GM12878 (cell line): ENCODE data around the gene RNF112. TPM values are rescaled to one million over a fixed set of nuclear protein-coding genes. Genes with fewer than 3 reads are reported as not detected.

ENCODE experiments used
- ATAC-seq: fragments of 200-7000 bp; cut with Tn5 transposase; 3 replicates; pipeline ENCODE4 v1.9.1; 2020; ENCODE audit warnings: mild to moderate bottlenecking, moderate library complexity
- BruUV-seq: library from RNA; stranded (reverse); fragments of 400-500 nt; replicated peaks from 2 replicates; lab custom pipeline; 2021; lab: Mats Ljungman, UMichigan
- CTCF ChIA-PET: fragments of 300-600 bp; sonication (Branson Sonifier 250); formaldehyde crosslinking; extraction: SDS; loops from one replicate; lab custom pipeline; 2021; ENCODE audit warnings: inconsistent platforms; lab: Yijun Ruan, JAX
- POLR2A ChIA-PET: fragments of 350-600 bp; formaldehyde crosslinking; extraction: SDS; loops from one replicate; lab custom pipeline; 2021; ENCODE audit warnings: inconsistent platforms; lab: Charles Lee
- RAD21 ChIA-PET: fragments of 300-600 bp; sonication (Branson Sonifier 250); formaldehyde crosslinking; loops from one replicate; lab custom pipeline; 2023; ENCODE audit warnings: antibody characterized with exemption; ENCODE audit not compliant: unreplicated experiment; lab: Charles Lee
- SMC1A ChIA-PET: fragments of 300-600 bp; sonication (Branson Sonifier 250); formaldehyde crosslinking; loops from one replicate; lab custom pipeline; 2023; ENCODE audit not compliant: unreplicated experiment, uncharacterized antibody; lab: Charles Lee
- DNase-seq: peaks from one replicate; pipeline ENCODE4 v3.0.0-alpha.2; 2011; ENCODE audit warnings: low read depth, low spot score
- FAIRE-seq: peaks from 3 replicates; lab custom pipeline; 2011; peaks lifted over from hg19 to GRCh38; lab: Jason Lieb, UNC
- H2AFZ ChIP-seq: 2 replicates; pipeline ENCODE4 v1.6.0; 2011; ENCODE audit warnings: low read depth, low read length, control low read depth; ENCODE audit not compliant: control insufficient read depth
- H3K27ac ChIP-seq: 2 replicates; pipeline ENCODE4 v1.5.1; 2011; ENCODE audit warnings: control low read depth; ENCODE audit not compliant: control insufficient read depth, insufficient read depth
- H3K27me3 ChIP-seq, 2 experiments: replicated peaks in 1 of 2; 2 replicates each; pipeline versions ENCODE4 v1.6.0 to v1.6.1; 2011; ENCODE audit warnings: low read length in 1 of 2; ENCODE audit not compliant: control insufficient read depth in 2 of 2, insufficient read depth in 2 of 2
- H3K36me3 ChIP-seq, 2 experiments: 2 replicates each; pipeline ENCODE4 v1.5.1; 2011; ENCODE audit warnings: low read length in 1 of 2; ENCODE audit not compliant: control insufficient read depth in 2 of 2, insufficient read depth in 2 of 2
- H3K4me1 ChIP-seq: 2 replicates; pipeline ENCODE4 v1.6.1; 2011; ENCODE audit warnings: mild to moderate bottlenecking, low read length, moderate library complexity, mixed read lengths; ENCODE audit not compliant: control insufficient read depth, insufficient read depth
- H3K4me2 ChIP-seq: 2 replicates; pipeline ENCODE4 v1.6.0; 2011; ENCODE audit warnings: control low read depth; ENCODE audit not compliant: control insufficient read depth, insufficient read depth
- H3K4me3 ChIP-seq: fragments of 200-600 bp; sonication (generic); 2 replicates; pipeline ENCODE4 v1.5.1; 2016
- H3K79me2 ChIP-seq: 2 replicates; pipeline ENCODE4 v1.6.0; 2011; ENCODE audit warnings: low read length; ENCODE audit not compliant: control insufficient read depth, insufficient read depth
- H3K9ac ChIP-seq: 2 replicates; pipeline ENCODE4 v1.8.0; 2011; ENCODE audit warnings: low read length, control low read depth, mixed read lengths; ENCODE audit not compliant: control insufficient read depth, insufficient read depth
- H3K9me3 ChIP-seq: replicated peaks from 3 replicates; pipeline ENCODE4 v1.5.1; 2011; ENCODE audit warnings: mild to moderate bottlenecking, low read length; ENCODE audit not compliant: control insufficient read depth, insufficient read depth
- H4K20me1 ChIP-seq: 2 replicates; pipeline ENCODE4 v1.6.0; 2011; ENCODE audit not compliant: control insufficient read depth, insufficient read depth
- HSF1 ChIP-seq: fragments of 150-350 bp; IDR thresholded peaks from 2 replicates; pipeline ENCODE4 v1.6.1; 2014; ENCODE audit warnings: mild to moderate bottlenecking, low read depth, low read length
- IKZF1 ChIP-seq: fragments of 450-650 bp; conservative IDR thresholded peaks from 2 replicates; pipeline ENCODE4 v1.6.1; 2017; ENCODE audit warnings: antibody characterized with exemption, mild to moderate bottlenecking
- IKZF2 ChIP-seq, 2 experiments: fragments of 450-650 bp; IDR thresholded peaks; 2 replicates each; pipeline ENCODE4 v1.6.1; 2017; ENCODE audit warnings: mild to moderate bottlenecking in 2 of 2, moderate library complexity in 2 of 2
- SPI1 ChIP-seq: IDR thresholded peaks from 2 replicates; pipeline ENCODE4 v1.6.1; 2011; ENCODE audit warnings: low read depth, mild to moderate bottlenecking, low read length, moderate library complexity, borderline replicate concordance; ENCODE audit not compliant: insufficient read depth
- SREBF2 ChIP-seq: IDR thresholded peaks from 2 replicates; pipeline ENCODE4 v1.6.1; 2012; ENCODE audit warnings: mild to moderate bottlenecking, low read length
- TCF3 ChIP-seq: IDR thresholded peaks from 2 replicates; pipeline ENCODE4 v1.6.1; 2012; ENCODE audit warnings: low read depth, mild to moderate bottlenecking, low read length, borderline replicate concordance; ENCODE audit not compliant: insufficient read depth
- USF1 ChIP-seq: IDR thresholded peaks from 2 replicates; pipeline ENCODE4 v1.6.1; 2011; ENCODE audit warnings: borderline replicate concordance, low read depth, mild to moderate bottlenecking, moderate library complexity, mixed read lengths, low read length; ENCODE audit not compliant: insufficient read depth; ENCODE audit errors: extremely low read length
- ZBTB11 ChIP-seq: fragments of 450-650 bp; formaldehyde crosslinking; IDR thresholded peaks from 2 replicates; pipeline ENCODE4 v1.5.0; 2022; ENCODE audit warnings: mild to moderate bottlenecking, missing genetic modification characterization
- ZNF274 ChIP-seq: IDR thresholded peaks from one replicate; pipeline ENCODE4 v1.8.0; 2011; ENCODE audit not compliant: insufficient read length, insufficient read depth
- WGBS: methylation state at CpG from one replicate; pipeline ENCODE4 v1.1.6; 2016; ENCODE audit warnings: low lambda C conversion rate; ENCODE audit not compliant: insufficient replicate concordance, insufficient coverage; ENCODE audit errors: missing lambda C conversion rate; 5-methylcytosine and 5-hydroxymethylcytosine counted together
- in situ Hi-C: fragments of 300-500 bp; cut with MboI; formaldehyde crosslinking; loops from 9 replicates; pipeline ENCODE4 v1.14.3; 2018; ENCODE audit warnings: mixed read lengths
- intact Hi-C: fragments of 100-400 bp; cut with micrococcal nuclease; formaldehyde crosslinking; loops from one replicate; pipeline ENCODE4 v1.14.2; 2022; ENCODE audit not compliant: unreplicated experiment
- polyA plus RNA-seq, 11 experiments: library from polyadenylated mRNA; depleted of rRNA in 4 of 11; unstranded in 6 of 11; stranded (reverse) in 5 of 11; fragments of >200 nt; fragmentation: Nextera tagmentation in 4 of 11; fragmentation: Illumina TruSeq in 1 of 11; extraction: Ambion mirVana in 4 of 11; extraction: Trizol in 1 of 11; gene quantifications; 1 replicate in 1 of 11; 2 replicates in 10 of 11; pipeline versions ENCODE4 v1.2.1 to v1.2.3, GENCODE V29; 2011 to 2016; ENCODE audit warnings: inconsistent platforms in 2 of 11, missing spikeins in 2 of 11, low read depth in 1 of 11
- total RNA-seq, 4 experiments: library from RNA; depleted of rRNA in 3 of 4; stranded (reverse); fragments of >200 nt in 3 of 4; fragmentation: Illumina TruSeq in 1 of 4; extraction: Trizol in 1 of 4; gene quantifications; 2 replicates each; pipeline versions ENCODE4 v1.2.1 to v1.2.3, GENCODE V29; 2013 to 2021
- TF ChIP-seq, protein P1 (sequence below): IDR thresholded peaks from 2 replicates; pipeline ENCODE4 v1.6.1; 2011; ENCODE audit warnings: mild to moderate bottlenecking, low read depth, low read length, moderate library complexity; ENCODE audit not compliant: insufficient replicate concordance
- TF ChIP-seq, protein P2 (sequence below): IDR thresholded peaks from 2 replicates; pipeline ENCODE4 v1.6.1; 2012; ENCODE audit warnings: low read depth, low read length, improper control_type of control experiment
- TF ChIP-seq, protein P3 (sequence below): IDR thresholded peaks from 2 replicates; pipeline ENCODE4 v1.6.1; 2011; ENCODE audit warnings: borderline replicate concordance, low read depth, mild to moderate bottlenecking, moderate library complexity, low read length; ENCODE audit not compliant: insufficient read depth, poor library complexity, severe bottlenecking

RNF112 gene
- total and polyA plus RNA-seq, 10 of the 15 experiments (the other 5 are each of a cell fraction or from before 2014, with no cell fraction given), result not detected

GRCh38 chr17:19415806-19416775, 5.1 kb downstream of the RNF112 start:
- no peaks in the 10 kb centered on the region for H3K9me3 ChIP-seq
- WGBS, result 38% methylated on average over 18 of the region's 18 CpGs
- no peaks in the 10 kb centered on the region for H3K4me1 ChIP-seq
- intact Hi-C loops, result no loop called here
- DNase-seq (no peak), FAIRE-seq (no peak), ATAC-seq (no peak)
- no peaks in the 10 kb centered on the region for H3K79me2 ChIP-seq
- BruUV-seq, result no TSS peak
- no peak overlapping the region for H3K27ac ChIP-seq
- H3K27me3 ChIP-seq, result peaks cover 1 to 2% of the 10 kb centered on the region in 2 experiments; a peak in 3 of 4 replicates
- ChIA-PET POLR2A (interaction anchor here (0.6 kb wide), 1 partner anchor 312 kb away, joined by 6 read pairs; no protein-coding TSS in a partner anchor), RAD21 (no interaction called here), SMC1A (no interaction called here), CTCF (no interaction called here)
- no peak overlapping the region for H3K4me2 ChIP-seq
- H2AFZ ChIP-seq, result no peak overlapping the region
- H3K4me3 ChIP-seq, result no peak overlapping the region
- in situ Hi-C loops, result no loop called here
- no peaks in the 10 kb centered on the region for H3K36me3 ChIP-seq
- no peak overlapping the region for H3K9ac ChIP-seq
- no peaks in the 10 kb centered on the region for H4K20me1 ChIP-seq
- TF ChIP-seq IKZF1 (no peak), IKZF2 (IDR thresholded peaks at IDR 0.05) (no peak), TCF3 (no peak), ZBTB11 (CRISPR knock-in tag) (no peak), USF1 (no peak), SPI1 (no peak), ZNF274 (no peak), SREBF2 (no peak), HSF1 (no peak)
- TF ChIP-seq, protein P1, sequence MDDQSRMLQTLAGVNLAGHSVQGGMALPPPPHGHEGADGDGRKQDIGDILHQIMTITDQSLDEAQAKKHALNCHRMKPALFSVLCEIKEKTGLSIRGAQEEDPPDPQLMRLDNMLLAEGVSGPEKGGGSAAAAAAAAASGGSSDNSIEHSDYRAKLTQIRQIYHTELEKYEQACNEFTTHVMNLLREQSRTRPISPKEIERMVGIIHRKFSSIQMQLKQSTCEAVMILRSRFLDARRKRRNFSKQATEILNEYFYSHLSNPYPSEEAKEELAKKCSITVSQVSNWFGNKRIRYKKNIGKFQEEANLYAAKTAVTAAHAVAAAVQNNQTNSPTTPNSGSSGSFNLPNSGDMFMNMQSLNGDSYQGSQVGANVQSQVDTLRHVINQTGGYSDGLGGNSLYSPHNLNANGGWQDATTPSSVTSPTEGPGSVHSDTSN, result no peak
- TF ChIP-seq, protein P2, sequence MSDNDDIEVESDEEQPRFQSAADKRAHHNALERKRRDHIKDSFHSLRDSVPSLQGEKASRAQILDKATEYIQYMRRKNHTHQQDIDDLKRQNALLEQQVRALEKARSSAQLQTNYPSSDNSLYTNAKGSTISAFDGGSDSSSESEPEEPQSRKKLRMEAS, result no peak
- TF ChIP-seq, protein P3, sequence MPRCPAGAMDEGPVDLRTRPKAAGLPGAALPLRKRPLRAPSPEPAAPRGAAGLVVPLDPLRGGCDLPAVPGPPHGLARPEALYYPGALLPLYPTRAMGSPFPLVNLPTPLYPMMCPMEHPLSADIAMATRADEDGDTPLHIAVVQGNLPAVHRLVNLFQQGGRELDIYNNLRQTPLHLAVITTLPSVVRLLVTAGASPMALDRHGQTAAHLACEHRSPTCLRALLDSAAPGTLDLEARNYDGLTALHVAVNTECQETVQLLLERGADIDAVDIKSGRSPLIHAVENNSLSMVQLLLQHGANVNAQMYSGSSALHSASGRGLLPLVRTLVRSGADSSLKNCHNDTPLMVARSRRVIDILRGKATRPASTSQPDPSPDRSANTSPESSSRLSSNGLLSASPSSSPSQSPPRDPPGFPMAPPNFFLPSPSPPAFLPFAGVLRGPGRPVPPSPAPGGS, result no peak
